Rectal smooth muscle tissue (tissue), 1 donor: ENCODE results near the gene CDKAL1.

Source experiments
- H3K27ac ChIP-seq: one replicate; pipeline ENCODE4 v1.7.0; 2013; ENCODE audit warnings: low read depth, low read length, inconsistent platforms
- H3K27me3 ChIP-seq: one replicate; pipeline ENCODE4 v1.7.0; 2013; ENCODE audit warnings: low read length; ENCODE audit not compliant: control insufficient read depth, insufficient read depth
- H3K36me3 ChIP-seq: one replicate; pipeline ENCODE4 v1.7.0; 2013; ENCODE audit warnings: low read length; ENCODE audit not compliant: control insufficient read depth, insufficient read depth
- H3K4me1 ChIP-seq: one replicate; pipeline ENCODE4 v1.7.0; 2013; ENCODE audit warnings: low read length; ENCODE audit not compliant: control insufficient read depth, insufficient read depth
- H3K4me3 ChIP-seq: one replicate; pipeline ENCODE4 v1.7.0; 2013; ENCODE audit warnings: low read length
- H3K9ac ChIP-seq: one replicate; pipeline ENCODE4 v1.7.0; 2013; ENCODE audit warnings: low read length

The CDKAL1 gene

DNA sequence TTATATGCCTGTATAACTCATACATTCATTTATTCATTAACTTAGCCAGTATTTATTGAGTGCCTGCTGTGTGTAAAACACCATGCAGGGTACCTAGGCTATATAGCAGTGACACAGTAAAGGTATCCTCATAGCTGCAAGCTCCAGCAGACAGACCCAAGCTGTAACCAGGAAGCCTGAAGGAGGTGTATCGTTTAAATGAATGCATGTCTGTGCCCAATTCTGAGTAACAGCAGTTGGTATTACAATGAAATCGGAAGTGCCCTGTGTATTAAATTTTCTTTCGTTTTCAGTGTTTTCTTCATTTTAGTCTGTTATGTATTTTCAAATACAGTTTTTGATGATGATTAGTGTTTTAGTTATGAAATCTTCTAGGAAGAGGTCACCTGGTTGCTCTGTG is 573.5 kb downstream of the CDKAL1 start:
- Histone ChIP-seq H3K27me3 (no peaks in the 10 kb centered on the region), H3K36me3 (no peaks in the 10 kb centered on the region), H3K9ac (no peak overlapping the region), H3K27ac (no peak overlapping the region), H3K4me3 (no peak overlapping the region), H3K4me1 (no peaks in the 10 kb centered on the region)

GRCh38 chr6:21109391-21110178 is 575.3 kb downstream of the CDKAL1 start:
- Histone ChIP-seq H3K27me3 (no peaks in the 10 kb centered on the region), H3K9ac (no peak overlapping the region), H3K27ac (no peak overlapping the region), H3K36me3 (no peaks in the 10 kb centered on the region), H3K4me3 (no peak overlapping the region), H3K4me1 (no peaks in the 10 kb centered on the region)

GRCh38 chr6:21110684-21111083 is 576.4 kb downstream of the CDKAL1 start:
- Histone ChIP-seq H3K36me3 (no peaks in the 10 kb centered on the region), H3K27ac (no peak overlapping the region), H3K9ac (no peak overlapping the region), H3K4me1 (no peaks in the 10 kb centered on the region), H3K4me3 (no peak overlapping the region), H3K27me3 (no peaks in the 10 kb centered on the region)

GRCh38 chr6:21111093-21111725 is 577.0 kb downstream of the CDKAL1 start:
- Histone ChIP-seq H3K27ac (no peak overlapping the region), H3K36me3 (no peaks in the 10 kb centered on the region), H3K27me3 (no peaks in the 10 kb centered on the region), H3K4me3 (no peak overlapping the region), H3K4me1 (no peaks in the 10 kb centered on the region), H3K9ac (no peak overlapping the region)

GRCh38 chr6:21115111-21115510 is 580.9 kb downstream of the CDKAL1 start:
- H3K4me3 ChIP-seq, result no peak overlapping the region
- no peak overlapping the region for H3K9ac ChIP-seq
- no peaks in the 10 kb centered on the region for H3K27me3 ChIP-seq

GRCh38 chr6:21116736-21117135 is 582.5 kb downstream of the CDKAL1 start:
- Histone ChIP-seq H3K27me3 (no peaks in the 10 kb centered on the region), H3K36me3 (no peaks in the 10 kb centered on the region), H3K4me3 (no peak overlapping the region), H3K27ac (no peak overlapping the region), H3K9ac (no peak overlapping the region), H3K4me1 (no peaks in the 10 kb centered on the region)

More at GRCh38 chr6:21115111-21115510, 580.9 kb downstream of the CDKAL1 start:
- Histone ChIP-seq H3K36me3 (no peaks in the 10 kb centered on the region), H3K4me1 (no peaks in the 10 kb centered on the region), H3K27ac (no peak overlapping the region)

DNA sequence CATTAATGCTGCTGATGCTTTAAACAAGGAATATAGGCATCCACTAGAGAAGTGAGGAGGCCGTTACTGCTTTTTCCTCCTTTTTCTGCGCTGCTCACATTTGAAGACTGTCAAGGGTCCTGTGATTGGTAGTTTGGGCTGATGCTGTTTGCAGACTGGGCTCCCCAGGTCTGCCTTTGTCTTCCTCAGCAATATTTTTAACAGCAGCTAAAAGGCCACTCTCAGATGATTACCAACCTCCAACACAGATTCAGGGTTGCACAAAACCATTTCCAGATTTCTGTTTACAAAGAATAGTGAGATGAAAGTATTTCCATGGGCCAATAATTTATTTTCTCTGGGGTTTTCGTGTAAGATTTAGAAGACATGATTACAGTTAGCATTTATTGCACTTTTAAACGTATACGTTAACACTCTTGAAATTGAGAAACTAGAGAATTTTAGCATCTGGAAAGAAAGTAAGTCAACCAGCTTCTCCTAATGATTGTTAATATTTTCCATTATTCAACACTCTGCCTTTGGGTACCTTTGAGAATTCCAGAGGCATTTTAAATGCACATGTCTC is 584.0 kb downstream of the CDKAL1 start:
- no peak overlapping the region for H3K9ac ChIP-seq
- no peaks in the 10 kb centered on the region for H3K27me3 ChIP-seq
- H3K36me3 ChIP-seq, result no peaks in the 10 kb centered on the region
- H3K4me1 ChIP-seq, result no peaks in the 10 kb centered on the region
- no peak overlapping the region for H3K4me3 ChIP-seq
- no peak overlapping the region for H3K27ac ChIP-seq

- H3K4me3 ChIP-seq, result no peak overlapping the region
- no peaks in the 10 kb centered on the region for H3K27me3 ChIP-seq
- no peaks in the 10 kb centered on the region for H3K4me1 ChIP-seq
- no peak overlapping the region for H3K27ac ChIP-seq
- no peaks in the 10 kb centered on the region for H3K36me3 ChIP-seq
- no peak overlapping the region for H3K9ac ChIP-seq
Measured at GRCh38 chr6:21121636-21122136, 587.4 kb downstream of the CDKAL1 start.

DNA sequence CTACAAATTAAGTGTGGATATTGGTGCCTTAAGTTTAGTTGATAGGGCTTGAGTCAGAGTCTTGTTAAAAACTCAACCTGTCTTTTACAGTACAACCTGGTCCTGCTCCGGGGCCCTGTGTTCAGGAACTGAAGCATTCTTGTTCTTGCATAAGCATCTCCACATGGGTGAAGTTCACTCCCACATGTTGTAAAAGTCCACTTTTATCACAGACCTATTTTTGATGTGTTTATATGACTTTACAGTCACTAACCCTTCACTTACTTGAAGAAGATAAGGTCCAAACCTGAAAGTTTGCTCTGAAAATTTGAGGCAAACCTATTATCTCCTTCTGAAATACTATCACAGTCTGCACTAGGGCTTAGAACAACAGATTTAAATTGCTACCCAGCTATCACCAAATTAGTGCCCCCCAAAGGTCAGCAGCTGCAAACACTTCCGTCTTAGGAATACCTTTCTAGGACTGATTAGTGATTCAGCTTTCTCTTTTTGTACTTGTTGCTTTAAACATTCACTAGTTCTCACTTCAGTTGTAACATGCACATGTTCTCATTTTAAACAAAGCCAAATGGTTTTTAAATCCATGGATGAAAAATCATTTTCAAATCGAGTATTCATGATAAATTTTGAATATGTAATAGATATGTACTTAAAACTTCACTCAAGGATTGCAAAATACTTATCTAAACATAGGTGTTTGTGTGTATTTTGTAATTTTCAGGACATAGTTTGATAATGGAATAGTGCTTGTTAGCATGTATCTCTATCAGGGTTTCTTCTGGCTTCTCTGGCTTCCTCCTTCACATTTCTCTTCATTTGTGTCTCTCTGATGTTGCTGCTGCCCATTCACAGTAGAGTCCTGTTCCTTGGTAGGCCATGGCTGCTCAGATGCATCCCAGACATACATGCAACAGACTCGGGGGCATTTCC is 589.5 kb downstream of the CDKAL1 start:
- Histone ChIP-seq H3K9ac (no peak overlapping the region), H3K4me1 (no peaks in the 10 kb centered on the region), H3K27ac (no peak overlapping the region), H3K27me3 (no peaks in the 10 kb centered on the region), H3K4me3 (no peak overlapping the region), H3K36me3 (no peaks in the 10 kb centered on the region)

DNA sequence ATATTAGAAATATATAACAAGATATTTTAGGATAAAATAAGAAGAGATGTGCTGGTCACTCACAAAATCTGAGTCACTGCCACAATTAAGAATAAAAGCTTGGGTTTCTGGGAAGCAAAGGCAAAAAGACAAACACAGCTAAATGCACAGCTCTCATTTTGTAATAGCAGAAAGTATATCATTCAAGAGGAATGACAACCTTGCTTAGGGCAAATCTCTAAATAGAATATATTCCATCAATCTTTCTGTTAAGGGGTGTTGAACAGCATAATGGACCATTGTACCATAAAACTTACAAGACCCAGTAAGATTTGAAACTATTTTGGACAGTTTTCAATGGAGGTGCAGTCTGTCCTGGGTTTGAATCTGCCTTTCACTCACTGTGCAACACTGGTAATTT is 594.3 kb downstream of the CDKAL1 start:
- no peaks in the 10 kb centered on the region for H3K36me3 ChIP-seq
- no peaks in the 10 kb centered on the region for H3K27me3 ChIP-seq
- peaks cover 4% of the 10 kb centered on the region for H3K4me1 ChIP-seq
- no peak overlapping the region for H3K9ac ChIP-seq
- no peak overlapping the region for H3K27ac ChIP-seq
- no peak overlapping the region for H3K4me3 ChIP-seq

- Histone ChIP-seq H3K4me3 (no peak overlapping the region), H3K9ac (no peak overlapping the region), H3K4me1 (peaks cover 5% of the 10 kb centered on the region), H3K27ac (no peak overlapping the region), H3K27me3 (no peaks in the 10 kb centered on the region), H3K36me3 (no peaks in the 10 kb centered on the region)
Measured at GRCh38 chr6:21131406-21131805, 597.1 kb downstream of the CDKAL1 start.

GRCh38 chr6:21132446-21132845 is 598.2 kb downstream of the CDKAL1 start:
- H3K4me3 ChIP-seq, result no peak overlapping the region
- H3K9ac ChIP-seq, result no peak overlapping the region
- H3K36me3 ChIP-seq, result no peaks in the 10 kb centered on the region
- H3K4me1 ChIP-seq, result peaks cover 5% of the 10 kb centered on the region
- no peak overlapping the region for H3K27ac ChIP-seq
- no peaks in the 10 kb centered on the region for H3K27me3 ChIP-seq
